GM12873 (cell line): ENCODE results near the gene YY2.

ENCODE experiments used
- TF ChIP-seq, protein P1 (sequence below): IDR thresholded peaks from 2 replicates; pipeline ENCODE4 v1.5.1; 2012; ENCODE audit warnings: low read depth, mild to moderate bottlenecking, moderate library complexity, low read length, control low read depth; ENCODE audit not compliant: insufficient read depth; ENCODE audit errors: missing control alignments

Gene YY2

DNA sequence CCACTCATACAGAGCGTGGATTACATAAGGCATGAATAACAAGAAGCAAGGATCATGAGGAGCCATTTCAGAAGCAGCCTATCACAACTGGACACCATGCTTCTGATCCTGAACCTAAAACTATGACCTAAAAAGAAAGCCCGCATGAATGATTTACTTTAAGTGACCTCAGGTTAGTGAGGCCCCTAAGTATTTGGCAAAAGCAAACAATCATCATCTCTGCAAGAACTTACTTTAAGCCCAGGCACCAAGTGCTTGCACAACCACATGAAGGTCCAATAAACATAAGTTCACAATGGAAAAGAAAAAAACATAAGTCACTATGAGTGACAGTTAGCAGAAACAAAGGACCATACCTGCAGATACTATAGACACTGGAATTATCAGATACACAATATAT is 24.3 kb upstream of the YY2 start:
- TF ChIP-seq, protein P1, sequence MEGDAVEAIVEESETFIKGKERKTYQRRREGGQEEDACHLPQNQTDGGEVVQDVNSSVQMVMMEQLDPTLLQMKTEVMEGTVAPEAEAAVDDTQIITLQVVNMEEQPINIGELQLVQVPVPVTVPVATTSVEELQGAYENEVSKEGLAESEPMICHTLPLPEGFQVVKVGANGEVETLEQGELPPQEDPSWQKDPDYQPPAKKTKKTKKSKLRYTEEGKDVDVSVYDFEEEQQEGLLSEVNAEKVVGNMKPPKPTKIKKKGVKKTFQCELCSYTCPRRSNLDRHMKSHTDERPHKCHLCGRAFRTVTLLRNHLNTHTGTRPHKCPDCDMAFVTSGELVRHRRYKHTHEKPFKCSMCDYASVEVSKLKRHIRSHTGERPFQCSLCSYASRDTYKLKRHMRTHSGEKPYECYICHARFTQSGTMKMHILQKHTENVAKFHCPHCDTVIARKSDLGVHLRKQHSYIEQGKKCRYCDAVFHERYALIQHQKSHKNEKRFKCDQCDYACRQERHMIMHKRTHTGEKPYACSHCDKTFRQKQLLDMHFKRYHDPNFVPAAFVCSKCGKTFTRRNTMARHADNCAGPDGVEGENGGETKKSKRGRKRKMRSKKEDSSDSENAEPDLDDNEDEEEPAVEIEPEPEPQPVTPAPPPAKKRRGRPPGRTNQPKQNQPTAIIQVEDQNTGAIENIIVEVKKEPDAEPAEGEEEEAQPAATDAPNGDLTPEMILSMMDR: no peak

DNA sequence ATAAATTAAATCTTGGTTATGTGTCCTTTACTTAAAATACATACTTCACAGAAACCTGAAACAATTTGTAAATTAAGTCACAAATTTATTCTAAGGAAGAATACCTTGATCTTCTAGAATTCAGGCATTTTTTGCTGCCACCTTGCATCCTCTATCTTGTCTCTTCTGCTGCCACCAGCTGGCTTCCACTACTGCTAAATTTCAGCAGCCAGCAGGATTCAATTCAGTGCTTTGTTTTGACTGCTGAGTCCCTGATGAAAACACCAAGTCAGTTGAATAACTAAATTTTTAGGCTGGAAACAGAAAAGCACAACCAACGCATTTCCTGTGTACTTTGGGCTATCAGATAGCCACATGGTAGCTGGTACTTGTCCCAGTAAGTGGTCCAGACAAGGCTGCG is 18.7 kb upstream of the YY2 start:
- TF ChIP-seq, protein P1: no peak

DNA sequence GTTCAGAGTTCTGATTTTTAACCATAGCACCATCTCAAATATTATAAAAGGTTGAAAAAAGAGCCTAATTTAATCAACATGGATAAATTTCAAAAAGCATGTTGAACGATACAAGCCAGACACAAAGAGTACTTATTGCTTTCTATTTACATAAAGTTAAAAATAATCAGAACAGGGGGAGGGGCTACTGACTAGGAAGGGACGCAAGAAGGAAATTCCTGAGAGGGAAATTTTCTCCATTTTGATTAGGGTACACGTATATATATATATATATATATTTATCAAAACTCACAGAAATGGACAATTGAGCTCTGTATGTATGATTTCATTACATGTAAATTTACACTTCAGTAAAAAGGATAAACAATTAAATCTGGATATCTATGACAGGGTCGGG is 16.9 kb upstream of the YY2 start:
- TF ChIP-seq, protein P1: no peak

DNA sequence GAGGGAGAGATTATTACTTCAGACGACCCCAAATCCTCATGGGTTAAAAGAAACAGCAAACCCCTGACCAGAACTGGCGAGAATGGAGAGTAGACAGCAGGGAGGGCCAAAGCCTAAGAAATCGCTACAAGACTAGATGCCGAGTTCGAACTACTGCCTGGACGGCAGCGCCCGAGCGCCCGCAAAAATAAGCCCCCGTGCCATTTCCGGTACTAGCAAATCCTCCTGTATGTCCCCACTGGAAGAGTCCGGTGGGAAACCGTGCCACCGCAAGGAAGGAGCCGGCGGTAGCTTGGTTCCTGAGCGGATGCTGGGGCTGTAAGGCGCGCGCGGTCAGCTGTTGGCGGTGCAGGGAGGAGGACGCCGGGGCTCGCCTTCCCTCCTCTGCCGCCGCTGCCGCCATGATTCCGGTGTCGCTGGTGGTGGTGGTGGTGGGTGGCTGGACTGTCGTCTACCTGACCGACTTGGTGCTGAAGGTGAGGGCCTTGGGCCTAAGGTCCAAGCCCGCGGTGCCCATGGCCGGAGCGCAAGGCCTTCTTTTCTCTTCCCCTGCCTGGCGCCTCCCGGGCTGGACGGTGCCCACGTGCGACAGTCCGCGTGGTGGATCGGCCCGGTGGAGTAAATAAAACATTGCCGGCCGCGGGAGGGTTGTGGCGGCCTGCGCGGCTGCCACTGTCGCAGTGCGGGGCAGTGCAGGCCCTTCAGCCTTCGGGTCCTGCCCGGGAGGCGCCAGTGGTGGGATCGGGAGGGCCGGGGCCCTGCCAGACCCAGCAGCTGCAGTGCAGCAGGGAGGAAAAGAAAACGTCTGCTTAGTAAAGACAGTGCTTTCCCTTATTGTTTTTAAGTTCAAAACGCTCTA is 16.2 kb upstream of the YY2 start, which contains the start of gene MBTPS2:
MBTPS2 (plus strand) TSS at position 284 of the 859 bp plus-strand sequence; CDS start at position 402, 118 bp downstream.
- TF ChIP-seq, protein P1: peak; percentile 25

DNA sequence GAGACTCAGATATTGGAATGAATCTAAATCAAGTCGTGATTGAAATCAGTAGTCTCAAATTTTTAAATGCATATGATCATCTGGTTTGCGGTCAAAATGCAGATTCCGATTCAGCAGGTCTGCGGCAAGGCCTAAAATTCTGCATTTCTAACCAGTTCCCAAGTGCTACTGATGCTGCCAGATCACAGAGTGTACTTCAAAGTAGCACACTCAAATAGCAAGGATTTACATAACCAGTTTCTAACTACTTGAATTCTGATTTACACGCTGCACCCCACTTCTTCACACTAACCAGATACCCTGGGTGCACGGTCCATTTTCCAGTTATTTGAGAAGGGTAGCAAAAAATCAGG is 15.6 kb upstream of the YY2 start:
- TF ChIP-seq, protein P1: no peak

DNA sequence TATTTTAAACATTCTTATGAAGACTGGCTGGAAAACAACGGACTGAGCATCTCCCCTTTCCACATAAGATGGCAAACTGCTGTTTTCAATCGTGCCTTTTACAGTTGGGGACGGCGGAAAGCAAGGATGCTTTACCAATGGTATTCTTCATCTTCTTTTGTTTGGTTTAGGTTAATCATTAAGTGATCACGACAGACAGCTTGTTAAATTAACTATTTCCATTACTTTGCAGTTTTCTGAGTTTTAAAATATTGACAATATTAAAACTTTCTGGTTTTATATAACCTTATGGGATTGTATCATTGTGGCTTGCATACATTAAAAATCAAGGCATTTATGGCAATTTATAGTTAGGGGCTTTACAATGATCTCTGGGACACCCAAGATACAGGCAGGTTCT is 12.6 kb upstream of the YY2 start:
- TF ChIP-seq, protein P1: no peak

DNA sequence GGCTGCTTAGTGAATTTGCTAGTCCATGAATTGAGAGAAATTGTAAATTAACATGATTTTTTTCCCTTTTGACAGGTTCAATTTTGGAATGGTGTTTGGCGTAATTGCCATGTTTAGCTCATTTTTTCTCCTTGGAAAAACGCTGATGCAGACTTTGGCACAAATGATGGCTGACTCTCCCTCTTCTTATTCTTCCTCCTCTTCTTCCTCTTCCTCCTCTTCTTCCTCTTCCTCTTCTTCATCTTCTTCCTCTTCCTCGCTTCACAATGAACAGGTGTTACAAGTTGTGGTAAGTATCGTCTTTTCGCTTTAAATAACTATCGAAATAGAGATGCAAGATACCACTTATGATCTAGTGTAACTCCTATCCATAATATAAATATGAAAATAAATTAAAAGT is 10.7 kb upstream of the YY2 start:
- TF ChIP-seq, protein P1: no peak
